ELF-1 (cell line): ENCODE data around the gene BRWD1.

Source experiments
- DNase-seq: peaks from one replicate; pipeline ENCODE4 v3.0.0-alpha.2; 2016; ENCODE audit warnings: low read depth, low spot score

BRWD1 gene

GRCh38 chr21:39134288-39134810 lies 179.1 kb downstream of the BRWD1 start:
- no peak for DNase-seq
